Endothelial cell of umbilical vein (primary cell): ENCODE measurements around the gene ACCSL.

ENCODE experiments used
- MYC ChIP-seq: IDR thresholded peaks from one replicate; pipeline ENCODE4 v1.6.1; 2011; ENCODE audit warnings: mild to moderate bottlenecking, low read depth, low read length
- TF ChIP-seq, protein P1 (sequence below), 2 donors: IDR thresholded peaks; 1 replicate in 1 of 2; 2 replicates in 1 of 2; pipeline ENCODE4 v1.5.1; 2011; ENCODE audit warnings: low read length in 2 of 2, mild to moderate bottlenecking in 2 of 2, moderate library complexity in 2 of 2, control low read depth in 1 of 2, inconsistent platforms in 1 of 2, low read depth in 1 of 2; ENCODE audit not compliant: insufficient read depth in 1 of 2; ENCODE audit errors: extremely low read depth in 1 of 2

GRCh38 chr11:44051171-44051570 lies 3.4 kb downstream of the ACCSL start:
- TF ChIP-seq, protein P1, sequence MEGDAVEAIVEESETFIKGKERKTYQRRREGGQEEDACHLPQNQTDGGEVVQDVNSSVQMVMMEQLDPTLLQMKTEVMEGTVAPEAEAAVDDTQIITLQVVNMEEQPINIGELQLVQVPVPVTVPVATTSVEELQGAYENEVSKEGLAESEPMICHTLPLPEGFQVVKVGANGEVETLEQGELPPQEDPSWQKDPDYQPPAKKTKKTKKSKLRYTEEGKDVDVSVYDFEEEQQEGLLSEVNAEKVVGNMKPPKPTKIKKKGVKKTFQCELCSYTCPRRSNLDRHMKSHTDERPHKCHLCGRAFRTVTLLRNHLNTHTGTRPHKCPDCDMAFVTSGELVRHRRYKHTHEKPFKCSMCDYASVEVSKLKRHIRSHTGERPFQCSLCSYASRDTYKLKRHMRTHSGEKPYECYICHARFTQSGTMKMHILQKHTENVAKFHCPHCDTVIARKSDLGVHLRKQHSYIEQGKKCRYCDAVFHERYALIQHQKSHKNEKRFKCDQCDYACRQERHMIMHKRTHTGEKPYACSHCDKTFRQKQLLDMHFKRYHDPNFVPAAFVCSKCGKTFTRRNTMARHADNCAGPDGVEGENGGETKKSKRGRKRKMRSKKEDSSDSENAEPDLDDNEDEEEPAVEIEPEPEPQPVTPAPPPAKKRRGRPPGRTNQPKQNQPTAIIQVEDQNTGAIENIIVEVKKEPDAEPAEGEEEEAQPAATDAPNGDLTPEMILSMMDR (IDR thresholded peaks at IDR 0.05; ENCODE audit: extremely low read depth in 1 of 2, insufficient read depth in 1 of 2, low read depth in 1 of 2, low read length in 2 of 2) = no peak
- no peak for TF ChIP-seq MYC
